AG09309 (cell line): ENCODE measurements around the gene GNG7.

Source experiments
- DNase-seq: peaks from one replicate; pipeline ENCODE4 v3.0.0-alpha.2; 2010; ENCODE audit warnings: low read depth
- H3K4me3 ChIP-seq: 2 replicates; pipeline ENCODE4 v1.5.1; 2011; ENCODE audit warnings: mild to moderate bottlenecking, low read depth, low read length, moderate library complexity; ENCODE audit not compliant: control insufficient read depth
- CTCF ChIP-seq: IDR thresholded peaks from 2 replicates; pipeline ENCODE4 v1.5.1; 2011; ENCODE audit warnings: mild to moderate bottlenecking, low read depth, low read length, inconsistent platforms; ENCODE audit not compliant: insufficient read depth, control insufficient read depth; ENCODE audit errors: missing control alignments

Gene GNG7

GRCh38 chr19:2740314-2740656 is 37.8 kb upstream of the GNG7 start:
- TF ChIP-seq CTCF = no peak
- no peak overlapping the region for H3K4me3 ChIP-seq
- DNase-seq = no peak

- no peak for TF ChIP-seq CTCF
- DNase-seq = peak; percentile 97
- peak within 1 kb of the TSS; percentile 89 for H3K4me3 ChIP-seq
Measured at GRCh38 chr19:2739602-2740313, 37.3 kb upstream of the GNG7 start, which contains the start of gene SLC39A3. TSS of gene SLC39A3 (minus strand) at chr19:2740017. CDS start at chr19:2737257, 2,760 bp downstream.

DNA sequence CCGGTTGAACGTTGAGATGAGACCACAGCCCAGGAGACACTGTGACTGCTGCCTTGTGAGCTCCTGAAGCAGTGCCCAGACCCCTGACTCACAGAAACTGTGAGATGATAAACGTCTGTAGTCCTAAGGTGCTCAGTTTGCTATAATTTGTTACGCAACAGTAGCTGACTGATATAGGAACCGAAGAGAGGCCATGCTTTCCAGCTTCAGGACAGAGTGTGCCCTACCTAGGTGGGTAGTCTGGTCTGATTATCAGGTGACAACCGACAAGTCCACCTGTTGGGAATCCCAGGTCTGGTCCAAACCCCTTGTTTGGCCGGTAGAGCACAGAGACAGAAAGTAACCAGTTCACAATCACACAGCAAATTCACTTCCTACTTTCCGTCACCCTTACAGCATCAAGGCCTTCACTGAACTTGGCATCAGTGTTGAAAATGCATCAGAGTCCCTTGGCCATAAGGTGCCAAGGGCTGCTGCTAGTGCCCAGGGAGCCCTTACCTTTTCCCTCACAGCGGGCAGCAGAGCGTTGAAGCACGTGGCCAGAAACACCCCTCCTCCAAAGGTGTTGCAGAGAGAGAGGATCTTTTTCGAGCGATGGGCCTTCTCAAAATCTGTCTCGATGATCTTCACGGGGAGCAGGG is 34.2 kb upstream of the GNG7 start:
- DNase-seq = no peak
- H3K4me3 ChIP-seq = no peak overlapping the region
- TF ChIP-seq CTCF = no peak

GRCh38 chr19:2735374-2735773 is 32.9 kb upstream of the GNG7 start:
- no peak for DNase-seq
- no peak for TF ChIP-seq CTCF
- H3K4me3 ChIP-seq = no peak overlapping the region

DNA sequence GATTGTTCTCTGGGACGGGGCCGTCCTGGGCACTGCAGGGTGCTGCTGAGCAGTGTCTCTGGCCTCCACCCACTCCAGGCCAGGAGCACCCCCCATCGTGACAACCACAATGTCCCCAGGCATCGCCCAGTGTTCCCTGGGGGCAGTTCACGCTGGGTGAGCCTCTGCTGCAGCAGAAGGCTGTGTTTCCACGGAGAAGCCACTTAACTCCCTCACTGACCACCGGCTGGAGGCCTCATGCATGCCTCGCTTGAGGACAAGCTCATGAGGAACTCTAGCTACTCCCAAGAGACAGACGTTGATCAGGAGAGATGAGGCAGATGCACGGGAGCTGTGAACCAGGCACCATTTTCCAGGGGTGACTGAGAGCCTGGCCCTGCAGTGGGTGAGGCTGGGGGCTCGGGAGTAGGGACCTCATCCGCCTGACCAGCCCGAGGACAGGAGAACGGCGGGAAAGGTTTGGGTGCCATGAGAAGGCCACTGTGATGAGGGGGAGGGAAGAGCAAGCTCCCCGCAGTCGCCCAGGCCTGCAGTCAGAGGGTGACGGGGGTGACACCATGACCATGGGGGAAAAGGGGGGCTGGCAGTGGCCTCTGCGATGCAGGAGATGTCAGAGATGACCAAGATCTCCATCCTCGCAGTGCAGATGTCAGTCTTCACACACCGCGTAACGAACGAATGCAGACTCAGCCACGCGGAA is 32.2 kb upstream of the GNG7 start:
- no peak overlapping the region for H3K4me3 ChIP-seq
- DNase-seq = no peak
- no peak for TF ChIP-seq CTCF

DNA sequence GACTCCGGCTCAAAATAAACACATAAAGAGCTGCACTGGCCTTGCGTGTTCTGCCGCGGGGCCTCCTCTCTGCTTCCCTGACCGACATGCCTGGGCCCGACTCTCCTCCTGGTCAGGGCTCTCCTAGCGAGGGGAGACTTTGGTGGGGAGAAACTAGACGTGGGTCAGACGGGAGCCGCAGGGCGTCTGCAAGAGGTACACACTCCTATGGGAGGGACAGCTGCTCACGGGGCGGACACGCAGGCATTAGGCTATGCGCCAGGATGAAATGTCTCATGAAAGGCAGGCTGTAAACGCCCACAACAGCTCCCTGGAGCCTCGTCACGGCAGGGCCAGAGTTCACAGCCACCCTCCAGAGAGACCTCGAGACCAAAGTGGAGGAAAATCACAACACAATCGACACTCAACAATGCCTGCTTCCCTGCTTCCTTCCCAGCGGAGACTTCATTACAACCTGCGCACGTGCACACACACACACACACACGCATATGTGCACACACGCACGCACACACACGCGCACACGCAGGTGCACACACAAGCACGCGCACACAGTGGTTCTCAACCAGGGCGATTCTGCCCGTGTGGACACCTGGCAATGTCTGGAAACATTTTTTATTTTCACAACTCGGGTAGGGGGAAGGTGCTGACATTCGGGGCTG is 31.6 kb upstream of the GNG7 start:
- no peak overlapping the region for H3K4me3 ChIP-seq
- no peak for DNase-seq
- TF ChIP-seq CTCF = no peak
